HepG2 (cell line): ENCODE data around the gene PDXDC1.
"Not testable (repeated sequence)": the region's sequence is repeated elsewhere in the genome, so short reads cannot be mapped to it uniquely, and the experiment has no call there.

ENCODE experiments used
- CREBL2 ChIP-seq: sonication (generic); formaldehyde crosslinking; IDR thresholded peaks from 2 replicates; pipeline ENCODE4 v1.8.1; 2023; ENCODE audit warnings: missing genetic modification reagents, mild to moderate bottlenecking, borderline replicate concordance
- CTCF ChIP-seq: sonication (generic); formaldehyde crosslinking; IDR thresholded peaks from 2 replicates; pipeline ENCODE4 v1.5.0; 2020; ENCODE audit warnings: mild to moderate bottlenecking, missing genetic modification reagents, moderate library complexity
- FOXA3 ChIP-seq: IDR thresholded peaks from 2 replicates; pipeline ENCODE4 v1.6.1; 2016; ENCODE audit warnings: missing genetic modification reagents, missing compliant biosample characterization
- TCF12 ChIP-seq, 2 experiments: fragments of 450-650 bp in 1 of 2; sonication (generic) in 1 of 2; formaldehyde crosslinking in 1 of 2; IDR thresholded peaks; 2 replicates each; pipeline versions ENCODE4 v1.6.1 to v1.8.0; 2017 to 2022; ENCODE audit warnings: antibody characterized with exemption in 1 of 2, mild to moderate bottlenecking in 1 of 2, missing genetic modification reagents in 1 of 2, moderate library complexity in 1 of 2
- TEAD2 ChIP-seq: sonication (generic); formaldehyde crosslinking; IDR thresholded peaks from 2 replicates; pipeline ENCODE4 v1.9.0; 2021; ENCODE audit warnings: missing genetic modification reagents
- ZNF3 ChIP-seq: IDR thresholded peaks from 2 replicates; pipeline ENCODE4 v1.7.0; 2017; ENCODE audit warnings: inconsistent platforms
- ZNF430 ChIP-seq: sonication (generic); formaldehyde crosslinking; IDR thresholded peaks from 2 replicates; pipeline ENCODE4 v1.9.0; 2021; ENCODE audit warnings: mild to moderate bottlenecking, missing genetic modification reagents
- ZNF574 ChIP-seq: sonication (generic); formaldehyde crosslinking; IDR thresholded peaks from 2 replicates; pipeline ENCODE4 v1.4.0; 2020; ENCODE audit warnings: missing genetic modification reagents
- TF ChIP-seq, protein P1 (sequence below): IDR thresholded peaks from 2 replicates; pipeline ENCODE4 v1.6.1; 2016; ENCODE audit warnings: low read depth, missing genetic modification reagents, missing compliant biosample characterization

- not testable (repeated sequence) for TF ChIP-seq ZNF3 (CRISPR knock-in tag); TCF12 (IDR thresholded peaks at IDR 0.05); TCF12 (CRISPR knock-in tag; IDR thresholded peaks at IDR 0.05); TEAD2 (CRISPR knock-in tag); CREBL2 (CRISPR knock-in tag); CTCF; ZNF430 (CRISPR knock-in tag); FOXA3 (CRISPR knock-in tag); ZNF574 (CRISPR knock-in tag)
- TF ChIP-seq, protein P1, sequence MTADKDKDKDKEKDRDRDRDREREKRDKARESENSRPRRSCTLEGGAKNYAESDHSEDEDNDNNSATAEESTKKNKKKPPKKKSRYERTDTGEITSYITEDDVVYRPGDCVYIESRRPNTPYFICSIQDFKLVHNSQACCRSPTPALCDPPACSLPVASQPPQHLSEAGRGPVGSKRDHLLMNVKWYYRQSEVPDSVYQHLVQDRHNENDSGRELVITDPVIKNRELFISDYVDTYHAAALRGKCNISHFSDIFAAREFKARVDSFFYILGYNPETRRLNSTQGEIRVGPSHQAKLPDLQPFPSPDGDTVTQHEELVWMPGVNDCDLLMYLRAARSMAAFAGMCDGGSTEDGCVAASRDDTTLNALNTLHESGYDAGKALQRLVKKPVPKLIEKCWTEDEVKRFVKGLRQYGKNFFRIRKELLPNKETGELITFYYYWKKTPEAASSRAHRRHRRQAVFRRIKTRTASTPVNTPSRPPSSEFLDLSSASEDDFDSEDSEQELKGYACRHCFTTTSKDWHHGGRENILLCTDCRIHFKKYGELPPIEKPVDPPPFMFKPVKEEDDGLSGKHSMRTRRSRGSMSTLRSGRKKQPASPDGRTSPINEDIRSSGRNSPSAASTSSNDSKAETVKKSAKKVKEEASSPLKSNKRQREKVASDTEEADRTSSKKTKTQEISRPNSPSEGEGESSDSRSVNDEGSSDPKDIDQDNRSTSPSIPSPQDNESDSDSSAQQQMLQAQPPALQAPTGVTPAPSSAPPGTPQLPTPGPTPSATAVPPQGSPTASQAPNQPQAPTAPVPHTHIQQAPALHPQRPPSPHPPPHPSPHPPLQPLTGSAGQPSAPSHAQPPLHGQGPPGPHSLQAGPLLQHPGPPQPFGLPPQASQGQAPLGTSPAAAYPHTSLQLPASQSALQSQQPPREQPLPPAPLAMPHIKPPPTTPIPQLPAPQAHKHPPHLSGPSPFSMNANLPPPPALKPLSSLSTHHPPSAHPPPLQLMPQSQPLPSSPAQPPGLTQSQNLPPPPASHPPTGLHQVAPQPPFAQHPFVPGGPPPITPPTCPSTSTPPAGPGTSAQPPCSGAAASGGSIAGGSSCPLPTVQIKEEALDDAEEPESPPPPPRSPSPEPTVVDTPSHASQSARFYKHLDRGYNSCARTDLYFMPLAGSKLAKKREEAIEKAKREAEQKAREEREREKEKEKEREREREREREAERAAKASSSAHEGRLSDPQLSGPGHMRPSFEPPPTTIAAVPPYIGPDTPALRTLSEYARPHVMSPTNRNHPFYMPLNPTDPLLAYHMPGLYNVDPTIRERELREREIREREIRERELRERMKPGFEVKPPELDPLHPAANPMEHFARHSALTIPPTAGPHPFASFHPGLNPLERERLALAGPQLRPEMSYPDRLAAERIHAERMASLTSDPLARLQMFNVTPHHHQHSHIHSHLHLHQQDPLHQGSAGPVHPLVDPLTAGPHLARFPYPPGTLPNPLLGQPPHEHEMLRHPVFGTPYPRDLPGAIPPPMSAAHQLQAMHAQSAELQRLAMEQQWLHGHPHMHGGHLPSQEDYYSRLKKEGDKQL, result not testable (repeated sequence)
Measured at GRCh38 chr16:15168303-15168702, 193.5 kb downstream of the PDXDC1 start.
